H9 (cell line): ENCODE data around the gene FATE1. TPM values are rescaled to one million over a fixed set of nuclear protein-coding genes. Genes with fewer than 3 reads are reported as not detected.

ENCODE experiments used
- DNase-seq: peaks from one replicate; pipeline ENCODE4 v3.0.0-alpha.2; 2017
- H2AFZ ChIP-seq: one replicate; pipeline ENCODE4 v1.6.1; 2013; ENCODE audit warnings: mild to moderate bottlenecking, low read length, control low read depth, moderate library complexity
- H2AK5ac ChIP-seq: 2 replicates; pipeline ENCODE4 v1.6.1; 2013; ENCODE audit warnings: low read length, control low read depth, mixed read lengths; ENCODE audit not compliant: insufficient read length
- H2BK120ac ChIP-seq: one replicate; pipeline ENCODE4 v1.6.1; 2013; ENCODE audit warnings: low read depth, mild to moderate bottlenecking, low read length, control low read depth, inconsistent platforms; ENCODE audit not compliant: poor library complexity, severe bottlenecking
- H2BK12ac ChIP-seq: 2 replicates; pipeline ENCODE4 v1.6.1; 2013; ENCODE audit warnings: low read length, control low read depth, mixed read lengths, low read depth; ENCODE audit not compliant: insufficient read length
- H2BK15ac ChIP-seq: 2 replicates; pipeline ENCODE4 v1.6.1; 2013; ENCODE audit warnings: low read depth, low read length, control low read depth
- H2BK20ac ChIP-seq: one replicate; pipeline ENCODE4 v1.6.1; 2013; ENCODE audit warnings: low read depth, mild to moderate bottlenecking, low read length, control low read depth, inconsistent platforms; ENCODE audit not compliant: poor library complexity, severe bottlenecking
- H2BK5ac ChIP-seq: 2 replicates; pipeline ENCODE4 v1.6.1; 2013; ENCODE audit warnings: low read length, control low read depth, mixed read lengths; ENCODE audit not compliant: insufficient read length
- H3K14ac ChIP-seq: 2 replicates; pipeline ENCODE4 v1.6.1; 2013; ENCODE audit warnings: low read length, control low read depth; ENCODE audit not compliant: insufficient read depth
- H3K18ac ChIP-seq: 2 replicates; pipeline ENCODE4 v1.6.1; 2013; ENCODE audit warnings: low read depth, mild to moderate bottlenecking, mixed read lengths, low read length, control low read depth; ENCODE audit not compliant: insufficient read length
- H3K23ac ChIP-seq: 2 replicates; pipeline ENCODE4 v1.6.1; 2013; ENCODE audit warnings: low read length, control low read depth, mixed read lengths, low read depth; ENCODE audit not compliant: insufficient read length
- H3K23me2 ChIP-seq: 2 replicates; pipeline ENCODE4 v1.6.1; 2013; ENCODE audit warnings: low read depth, mild to moderate bottlenecking, mixed read lengths, low read length, control low read depth; ENCODE audit not compliant: insufficient read length, poor library complexity, severe bottlenecking
- H3K27ac ChIP-seq: 2 replicates; pipeline ENCODE4 v1.5.1; 2013; ENCODE audit warnings: low read length, control low read depth, mixed read lengths, low read depth; ENCODE audit not compliant: insufficient read length
- H3K27me3 ChIP-seq: 2 replicates; pipeline ENCODE4 v1.6.1; 2013; ENCODE audit warnings: low read length, control low read depth, inconsistent platforms; ENCODE audit not compliant: insufficient read depth
- H3K4ac ChIP-seq: 2 replicates; pipeline ENCODE4 v1.6.1; 2013; ENCODE audit warnings: low read depth, mild to moderate bottlenecking, control low read depth, inconsistent platforms, low read length, moderate library complexity
- H3K4me1 ChIP-seq: 2 replicates; pipeline ENCODE4 v1.6.1; 2013; ENCODE audit warnings: low read length, control low read depth, inconsistent platforms; ENCODE audit not compliant: insufficient read depth
- H3K4me2 ChIP-seq: 2 replicates; pipeline ENCODE4 v1.6.1; 2013; ENCODE audit warnings: low read length, control low read depth, mixed read lengths; ENCODE audit not compliant: insufficient read length, insufficient read depth
- H3K56ac ChIP-seq: 2 replicates; pipeline ENCODE4 v1.6.1; 2013; ENCODE audit warnings: low read depth, mild to moderate bottlenecking, mixed read lengths, low read length, control low read depth; ENCODE audit not compliant: insufficient read length
- H3K79me1 ChIP-seq: 2 replicates; pipeline ENCODE4 v1.6.1; 2013; ENCODE audit warnings: low read depth, mild to moderate bottlenecking, moderate library complexity, low read length, control low read depth, inconsistent platforms; ENCODE audit not compliant: insufficient read depth, poor library complexity, severe bottlenecking
- H3K79me2 ChIP-seq: 2 replicates; pipeline ENCODE4 v1.6.1; 2013; ENCODE audit warnings: low read length, control low read depth, inconsistent platforms; ENCODE audit not compliant: insufficient read depth
- H3K9ac ChIP-seq: 2 replicates; pipeline ENCODE4 v1.6.1; 2013; ENCODE audit warnings: low read length, control low read depth, mixed read lengths; ENCODE audit not compliant: insufficient read length; ENCODE audit errors: extremely low read depth
- H3K9me3 ChIP-seq: one replicate; pipeline ENCODE4 v1.6.1; 2013; ENCODE audit warnings: low read depth, low read length, inconsistent platforms; ENCODE audit not compliant: control insufficient read depth
- H3T11ph ChIP-seq: one replicate; pipeline ENCODE4 v1.6.1; 2013; ENCODE audit warnings: mild to moderate bottlenecking, low read length, control low read depth, inconsistent platforms
- H4K20me1 ChIP-seq: one replicate; pipeline ENCODE4 v1.6.1; 2013; ENCODE audit not compliant: control insufficient read depth, insufficient read length, insufficient read depth
- H4K5ac ChIP-seq: 2 replicates; pipeline ENCODE4 v1.6.1; 2013; ENCODE audit warnings: low read depth, mild to moderate bottlenecking, mixed read lengths, low read length, control low read depth; ENCODE audit not compliant: insufficient read length
- H4K8ac ChIP-seq: replicated peaks from 2 replicates; pipeline ENCODE4 v1.6.1; 2013; ENCODE audit warnings: low read length, control low read depth, mixed read lengths, low read depth; ENCODE audit not compliant: insufficient read length
- H4K91ac ChIP-seq: 2 replicates; pipeline ENCODE4 v1.6.1; 2013; ENCODE audit warnings: low read depth, mild to moderate bottlenecking, moderate library complexity, mixed read lengths, low read length, control low read depth; ENCODE audit not compliant: insufficient read length
- H3K27ac Mint-ChIP-seq, 3 experiments: 2 replicates in 2 of 3; 3 replicates in 1 of 3; pipeline ENCODE4 v1.8.0; 2020 to 2021; ENCODE audit warnings: mixed read lengths in 3 of 3, mild to moderate bottlenecking in 1 of 3, moderate library complexity in 1 of 3
- H3K27me3 Mint-ChIP-seq: 2 replicates; pipeline ENCODE4 v1.8.0; 2021; ENCODE audit warnings: low read depth, mild to moderate bottlenecking, moderate library complexity, mixed read lengths
- H3K36me3 Mint-ChIP-seq, 3 experiments: 2 replicates in 2 of 3; 3 replicates in 1 of 3; pipeline ENCODE4 v1.8.0; 2020 to 2021; ENCODE audit warnings: low read depth in 3 of 3, mixed read lengths in 3 of 3; ENCODE audit not compliant: insufficient read depth in 1 of 3
- H3K4me1 Mint-ChIP-seq, 2 experiments: 2 replicates each; pipeline ENCODE4 v1.8.0; 2020; ENCODE audit warnings: mixed read lengths in 2 of 2
- H3K4me3 Mint-ChIP-seq, 2 experiments: 2 replicates in 1 of 2; 3 replicates in 1 of 2; pipeline ENCODE4 v1.8.0; 2020 to 2021; ENCODE audit warnings: mild to moderate bottlenecking in 2 of 2, mixed read lengths in 2 of 2, moderate library complexity in 1 of 2
- H3K9me3 Mint-ChIP-seq, 2 experiments: 2 replicates in 1 of 2; 3 replicates in 1 of 2; pipeline ENCODE4 v1.8.0; 2020; ENCODE audit warnings: mild to moderate bottlenecking in 2 of 2, mixed read lengths in 2 of 2, moderate library complexity in 1 of 2
- CTCF ChIP-seq: fragments of 200-600 bp; sonication (generic); conservative IDR thresholded peaks from 3 replicates; pipeline ENCODE4 v1.8.0; 2021; ENCODE audit warnings: antibody characterized with exemption, mild to moderate bottlenecking
- WGBS: extraction: QIAGEN DNeasy Blood & Tissue Kit; methylation state at CpG from one replicate; pipeline ENCODE4 v1.1.7; 2013; ENCODE audit warnings: missing lambda C conversion rate, low lambda C conversion rate, mixed read lengths; ENCODE audit not compliant: insufficient read length; ENCODE audit errors: extremely low coverage; 5-methylcytosine and 5-hydroxymethylcytosine counted together
- total RNA-seq: library from RNA; stranded (reverse); gene quantifications from 2 replicates; pipeline ENCODE4 v1.2.1, GENCODE V29; 2021

The FATE1 gene
- total RNA-seq, 1 experiment from 2014 or later: not detected

- Histone ChIP-seq H3K9ac (no peak overlapping the region), H2AFZ (no peak overlapping the region), H4K20me1 (no peaks in the 10 kb centered on the region), H2BK15ac (no peak overlapping the region), H3K4me2 (no peak overlapping the region), H3K4ac (no peak overlapping the region), H3K79me1 (no peaks in the 10 kb centered on the region), H3K23me2 (no peaks in the 10 kb centered on the region), H2BK20ac (no peak overlapping the region), H3K56ac (no peak overlapping the region), H4K91ac (no peak overlapping the region), H3K27ac (no peak overlapping the region), H2BK120ac (no peak overlapping the region), H3K18ac (no peak overlapping the region), H3K23ac (no peak overlapping the region), H2BK5ac (no peak overlapping the region), H3K9me3 (peaks cover 51% of the 10 kb centered on the region), H3T11ph (no peak overlapping the region), H3K14ac (no peak overlapping the region), H2BK12ac (no peak overlapping the region), H3K4me1 (peaks cover 3% of the 10 kb centered on the region; the same call in 1 of the 2 replicates), H3K27me3 (no peaks in the 10 kb centered on the region), H2AK5ac (no peak overlapping the region), H4K5ac (no peak overlapping the region), H3K79me2 (no peaks in the 10 kb centered on the region), H4K8ac (no peak overlapping the region)
- peaks cover 71 to 82% of the 10 kb centered on the region in 2 experiments for H3K9me3 Mint-ChIP-seq
- WGBS: no CpG with 5 or more reads among the region's 3 CpGs
- no peak for DNase-seq
- peaks cover under 1% of the 10 kb centered on the region for H3K27me3 Mint-ChIP-seq
- H3K27ac Mint-ChIP-seq: no peak overlapping the region
- H3K36me3 Mint-ChIP-seq: peaks cover 0 to 9% (median 2%) of the 10 kb centered on the region in 3 experiments; a peak in 4 of 7 replicates
- peaks cover 8 to 9% of the 10 kb centered on the region in 2 experiments for H3K4me1 Mint-ChIP-seq
- TF ChIP-seq CTCF: no peak
- no peak overlapping the region for H3K4me3 Mint-ChIP-seq
Measured at GRCh38 chrX:151771726-151772125, 55.9 kb downstream of the FATE1 start.

Other genes with a start within 250 kb of the FATE1 start
- not detected in 2 replicates for gene PASD1, start 152.4 kb upstream of the FATE1 start, total RNA-seq
- gene PRRG3, start 20.6 kb upstream of the FATE1 start, total RNA-seq: 2.7 and 4.9 TPM in 2 replicates
- not detected in 2 replicates for gene CNGA2, start 18.7 kb downstream of the FATE1 start, total RNA-seq
- gene MAGEA4, start 196.9 kb downstream of the FATE1 start, total RNA-seq: 0.53 and 0.68 TPM in 2 replicates